Subcutaneous adipose tissue (tissue), 4 donors: ENCODE results near the gene ZFTA. TPM values are rescaled to one million over a fixed set of nuclear protein-coding genes. Genes with fewer than 3 reads are reported as not detected.

Experiments
- total RNA-seq, 4 donors: library from RNA; depleted of rRNA; stranded (reverse); fragments of >200 nt; gene quantifications; one replicate each; pipeline ENCODE4 v1.1.0, GENCODE V29; 2016
- TF ChIP-seq, protein P1 (sequence below): fragments of 450-650 bp; IDR thresholded peaks from one replicate; pipeline ENCODE4 v1.5.1; 2016; ENCODE audit warnings: low read depth, mild to moderate bottlenecking, control low read depth, antibody characterized with exemption, moderate library complexity

The ZFTA gene
- total RNA-seq, 4 donors from 2014 or later = 5.1 to 16.2 (median 8.7) TPM

DNA sequence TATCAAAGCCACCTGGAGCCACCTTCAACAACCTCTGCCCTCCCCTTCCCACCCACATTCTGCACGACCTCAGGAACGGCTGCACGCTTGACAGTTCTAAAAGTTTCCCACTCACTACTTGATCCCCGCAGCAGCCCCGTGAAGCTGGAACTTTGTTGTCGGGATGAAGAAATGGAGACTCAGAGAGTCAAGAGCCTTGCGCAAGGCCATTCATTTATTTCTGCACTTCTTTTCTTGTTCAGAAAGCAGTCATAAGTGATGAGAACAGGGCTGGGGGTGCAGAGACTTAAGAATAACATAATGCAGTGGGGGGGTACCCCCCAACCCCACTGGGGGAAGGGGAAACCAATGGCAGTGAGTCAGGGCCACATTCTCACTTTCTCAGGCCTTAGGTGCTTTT, 2.2 kb upstream of the ZFTA start:
- TF ChIP-seq, protein P1, sequence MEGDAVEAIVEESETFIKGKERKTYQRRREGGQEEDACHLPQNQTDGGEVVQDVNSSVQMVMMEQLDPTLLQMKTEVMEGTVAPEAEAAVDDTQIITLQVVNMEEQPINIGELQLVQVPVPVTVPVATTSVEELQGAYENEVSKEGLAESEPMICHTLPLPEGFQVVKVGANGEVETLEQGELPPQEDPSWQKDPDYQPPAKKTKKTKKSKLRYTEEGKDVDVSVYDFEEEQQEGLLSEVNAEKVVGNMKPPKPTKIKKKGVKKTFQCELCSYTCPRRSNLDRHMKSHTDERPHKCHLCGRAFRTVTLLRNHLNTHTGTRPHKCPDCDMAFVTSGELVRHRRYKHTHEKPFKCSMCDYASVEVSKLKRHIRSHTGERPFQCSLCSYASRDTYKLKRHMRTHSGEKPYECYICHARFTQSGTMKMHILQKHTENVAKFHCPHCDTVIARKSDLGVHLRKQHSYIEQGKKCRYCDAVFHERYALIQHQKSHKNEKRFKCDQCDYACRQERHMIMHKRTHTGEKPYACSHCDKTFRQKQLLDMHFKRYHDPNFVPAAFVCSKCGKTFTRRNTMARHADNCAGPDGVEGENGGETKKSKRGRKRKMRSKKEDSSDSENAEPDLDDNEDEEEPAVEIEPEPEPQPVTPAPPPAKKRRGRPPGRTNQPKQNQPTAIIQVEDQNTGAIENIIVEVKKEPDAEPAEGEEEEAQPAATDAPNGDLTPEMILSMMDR = no peak

DNA sequence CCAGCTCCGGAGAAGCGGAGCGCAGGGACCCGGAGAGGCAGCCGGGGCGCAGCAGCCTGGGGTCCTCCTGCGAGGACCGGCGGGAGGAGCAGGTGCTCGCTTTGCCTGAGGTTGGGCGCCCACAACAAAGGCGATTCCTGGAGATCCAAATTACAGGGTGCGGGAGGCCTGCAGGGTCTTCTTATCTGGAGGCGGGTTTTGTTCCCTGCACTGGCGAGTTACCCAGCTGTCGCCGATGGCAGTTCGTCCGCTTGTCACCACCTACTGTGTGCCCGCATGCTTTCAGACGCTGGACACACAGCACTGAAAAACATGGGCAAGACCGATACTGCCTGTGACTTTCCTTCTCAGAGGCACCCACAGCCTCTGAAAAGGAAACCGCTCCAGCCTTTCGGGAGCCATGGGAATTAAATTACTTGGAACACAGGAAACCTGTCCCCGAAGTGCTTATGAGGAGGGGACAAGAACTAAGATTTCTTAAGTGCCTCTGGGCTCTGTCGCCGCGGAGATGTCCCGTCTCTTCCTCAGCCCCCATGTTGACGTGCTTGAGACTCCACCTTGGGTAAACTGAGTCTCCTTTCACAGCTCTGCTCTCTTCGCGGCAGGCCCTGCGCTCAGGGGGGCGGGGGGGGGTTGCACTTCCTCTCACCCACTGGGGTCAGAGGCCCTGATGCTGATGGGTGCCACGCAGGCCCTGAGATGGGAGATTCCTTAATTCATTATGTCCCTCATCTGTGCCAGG, 1.3 kb upstream of the ZFTA start:
- TF ChIP-seq, protein P1 = no peak

DNA sequence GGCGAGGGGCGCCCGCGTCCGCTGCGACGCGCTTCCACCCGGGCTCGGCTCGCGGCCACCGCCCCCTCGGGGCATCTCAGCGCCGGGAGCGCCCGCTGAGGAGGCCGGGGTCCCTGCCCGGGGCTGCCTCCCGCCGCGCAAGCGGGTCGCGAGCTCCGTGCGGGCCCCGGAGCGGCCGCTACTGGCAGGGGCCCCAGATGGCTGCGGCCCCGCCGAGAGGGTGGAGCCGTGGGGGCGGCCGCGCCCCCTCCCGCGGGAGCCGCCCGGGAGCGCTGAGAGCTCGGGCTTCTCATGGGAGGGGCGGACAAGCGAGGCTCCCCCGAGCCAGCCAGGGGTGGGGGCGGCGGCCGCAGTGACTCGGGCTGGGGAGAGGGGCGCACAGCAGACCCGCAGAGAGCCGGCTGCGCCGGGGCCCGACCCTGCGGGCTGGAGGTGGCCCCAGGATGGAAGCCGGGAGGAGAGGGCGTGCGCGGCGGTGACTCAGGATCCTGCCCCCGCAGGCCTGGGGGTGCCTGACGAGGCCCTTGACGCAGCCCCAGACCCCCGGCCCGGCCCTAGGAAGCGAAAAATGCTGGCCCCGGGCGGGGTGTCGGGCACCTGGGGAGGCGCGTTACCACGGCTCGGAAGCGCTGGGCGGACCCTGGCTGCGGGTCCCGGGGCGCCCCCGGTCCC, 603 bp upstream of the ZFTA start:
- TF ChIP-seq, protein P1 = no peak

DNA sequence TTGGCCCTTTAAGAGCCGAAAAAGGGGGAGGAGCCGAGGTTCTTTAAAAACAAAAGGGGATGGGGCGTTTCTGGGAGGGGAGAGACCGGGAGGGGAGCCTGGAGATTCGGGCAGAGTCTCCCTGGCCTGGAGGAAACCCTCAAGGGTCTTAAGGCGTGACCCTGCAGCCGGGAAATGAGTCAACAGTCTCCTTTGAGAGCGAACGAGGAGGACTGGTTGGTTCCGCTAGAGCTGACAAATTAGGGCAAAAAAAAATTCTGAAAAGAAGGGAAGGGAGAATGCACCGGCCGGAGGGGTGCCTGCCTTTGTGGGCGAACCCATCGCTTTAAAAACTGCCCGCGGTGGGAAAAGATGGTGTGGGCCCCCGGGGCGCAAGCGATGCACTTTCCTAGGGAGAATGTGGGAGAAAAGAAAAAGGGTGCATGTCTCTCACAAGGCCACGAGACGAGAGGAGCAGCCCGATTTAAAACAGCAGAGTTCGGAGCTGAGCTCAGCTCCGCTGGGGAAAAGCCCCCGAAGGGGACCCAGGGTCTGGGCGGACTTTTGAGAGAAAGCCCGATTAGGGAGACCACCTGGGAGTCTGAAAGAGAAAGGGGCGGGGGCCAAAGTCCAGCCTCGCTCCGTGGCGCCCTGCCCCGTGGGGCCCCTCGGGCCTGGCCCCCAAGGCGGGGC, 874 bp downstream of the ZFTA start:
- TF ChIP-seq, protein P1 = no peak

DNA sequence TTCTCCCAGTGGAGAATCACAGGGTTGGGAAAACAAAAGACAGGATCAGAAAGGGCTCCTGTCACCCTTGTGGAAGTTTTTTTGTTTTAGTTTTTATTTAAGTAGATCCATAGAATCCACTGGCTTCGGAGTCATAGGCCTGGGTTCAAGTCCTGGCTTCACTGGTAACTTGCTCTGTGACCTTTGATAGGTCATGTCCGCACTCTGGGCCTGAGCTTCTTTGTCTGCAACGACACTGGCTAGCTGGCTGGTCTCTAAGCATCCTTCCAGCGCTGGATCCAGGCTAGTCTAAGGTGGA, 1.4 kb downstream of the ZFTA start:
- TF ChIP-seq, protein P1 = no peak

DNA sequence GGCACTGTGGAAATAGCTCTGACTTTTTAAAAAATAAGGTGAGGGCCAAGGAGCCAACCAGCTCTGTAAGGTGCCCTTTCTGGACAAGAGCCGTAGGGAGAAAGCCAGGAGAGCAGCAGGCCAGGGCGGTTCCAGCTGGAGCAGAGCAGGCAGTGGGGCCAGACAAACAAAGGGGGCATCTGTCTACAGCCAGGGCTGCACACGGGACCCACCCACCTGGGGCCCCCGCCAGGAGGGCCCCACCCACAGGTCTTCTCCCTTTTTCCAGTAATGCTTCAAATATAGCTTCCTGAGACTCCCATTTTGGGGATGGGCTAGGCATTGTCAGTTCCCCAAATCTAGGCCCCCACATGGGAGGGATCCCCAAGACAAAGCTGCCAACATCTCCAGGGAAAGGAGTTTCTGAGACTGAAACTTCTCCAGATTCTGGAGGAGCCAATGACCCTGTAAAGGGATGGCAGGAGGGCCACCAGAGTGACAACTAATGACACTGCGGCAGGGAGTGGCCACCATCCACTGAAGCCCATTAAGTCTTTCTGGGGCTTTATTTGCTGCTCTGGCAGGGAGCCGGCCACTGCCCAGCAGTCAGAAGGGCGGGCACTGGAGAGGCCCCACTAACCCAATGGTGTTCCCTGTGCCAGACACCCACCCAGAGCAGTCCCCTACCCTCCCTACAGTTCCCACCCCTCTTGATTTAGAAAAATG, 1.9 kb downstream of the ZFTA start:
- TF ChIP-seq, protein P1 = no peak

DNA sequence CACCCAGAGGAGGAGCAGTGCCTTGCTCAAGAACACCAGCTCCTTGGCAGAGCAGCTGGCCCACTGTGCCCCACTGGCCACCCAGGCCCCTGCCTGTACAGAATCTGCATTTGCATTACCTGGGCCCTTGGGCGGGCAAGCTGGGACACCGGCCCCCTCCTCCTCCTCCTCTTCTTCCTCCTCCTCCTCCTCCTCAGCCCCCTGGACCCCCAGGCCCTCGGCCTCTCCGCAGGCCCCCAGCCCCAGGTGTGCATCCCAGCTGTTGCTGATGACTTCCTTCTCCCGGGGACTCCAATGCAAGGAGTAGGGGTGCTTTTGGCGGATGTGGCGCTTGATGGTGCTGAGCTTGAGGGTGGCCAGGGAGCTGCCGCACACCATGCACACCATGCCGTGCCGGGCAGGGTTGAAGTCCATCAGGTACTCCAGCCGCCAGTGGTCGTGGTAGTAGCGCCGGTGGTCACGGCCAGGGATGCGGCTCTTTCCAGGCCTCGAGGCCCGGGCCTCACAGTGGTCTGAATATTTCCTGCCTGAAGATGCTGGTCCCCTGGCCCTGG, 2.8 kb downstream of the ZFTA start:
- TF ChIP-seq, protein P1 = no peak
